ENCODE measurements around the gene GAS2L3.

DNA sequence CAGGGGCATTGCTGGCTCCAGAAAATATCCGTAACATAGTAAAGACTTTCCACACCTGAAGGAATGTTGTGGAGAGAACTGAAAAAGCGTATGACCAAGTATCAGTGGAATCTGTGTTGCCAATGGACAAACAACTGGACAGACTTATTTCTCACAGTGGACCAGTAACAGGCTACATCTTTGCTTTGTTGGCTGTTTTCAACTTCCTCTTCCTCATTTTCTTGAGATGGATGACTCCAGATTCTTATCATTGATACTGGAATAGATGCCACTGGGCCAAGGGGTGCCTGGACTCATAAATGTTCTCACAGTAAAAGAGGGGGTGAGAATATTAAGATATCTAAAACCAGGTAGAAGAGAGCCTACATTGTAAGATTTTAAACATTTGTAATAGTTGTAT is 6.4 kb downstream of the GAS2L3 start:
- TF ChIP-seq, protein P1, sequence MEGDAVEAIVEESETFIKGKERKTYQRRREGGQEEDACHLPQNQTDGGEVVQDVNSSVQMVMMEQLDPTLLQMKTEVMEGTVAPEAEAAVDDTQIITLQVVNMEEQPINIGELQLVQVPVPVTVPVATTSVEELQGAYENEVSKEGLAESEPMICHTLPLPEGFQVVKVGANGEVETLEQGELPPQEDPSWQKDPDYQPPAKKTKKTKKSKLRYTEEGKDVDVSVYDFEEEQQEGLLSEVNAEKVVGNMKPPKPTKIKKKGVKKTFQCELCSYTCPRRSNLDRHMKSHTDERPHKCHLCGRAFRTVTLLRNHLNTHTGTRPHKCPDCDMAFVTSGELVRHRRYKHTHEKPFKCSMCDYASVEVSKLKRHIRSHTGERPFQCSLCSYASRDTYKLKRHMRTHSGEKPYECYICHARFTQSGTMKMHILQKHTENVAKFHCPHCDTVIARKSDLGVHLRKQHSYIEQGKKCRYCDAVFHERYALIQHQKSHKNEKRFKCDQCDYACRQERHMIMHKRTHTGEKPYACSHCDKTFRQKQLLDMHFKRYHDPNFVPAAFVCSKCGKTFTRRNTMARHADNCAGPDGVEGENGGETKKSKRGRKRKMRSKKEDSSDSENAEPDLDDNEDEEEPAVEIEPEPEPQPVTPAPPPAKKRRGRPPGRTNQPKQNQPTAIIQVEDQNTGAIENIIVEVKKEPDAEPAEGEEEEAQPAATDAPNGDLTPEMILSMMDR (conservative IDR thresholded peaks at IDR 0.05): no peak
- TF ChIP-seq EZH2 (IDR thresholded peaks at IDR 0.05; ENCODE audit: low read depth): no peak
